GM23338 (cell line): ENCODE results near the gene GRID1. TPM values are rescaled to one million over a fixed set of nuclear protein-coding genes. Genes with fewer than 3 reads are reported as not detected.

ENCODE experiments used
- ATAC-seq: fragments of 200-7000 bp; cut with Tn5 transposase; 3 replicates; pipeline ENCODE4 v1.9.1; 2020
- DNase-seq: peaks from one replicate; pipeline ENCODE4 v3.0.0-alpha.2; 2015; ENCODE audit warnings: low spot score
- H2AFZ ChIP-seq: fragments of 200-600 bp; sonication (generic); 2 replicates; pipeline ENCODE4 v1.8.0; 2016; ENCODE audit warnings: antibody characterized with exemption, mild to moderate bottlenecking, moderate library complexity
- H3F3A ChIP-seq: fragments of 200-600 bp; sonication (generic); replicated peaks from 2 replicates; pipeline ENCODE4 v1.8.0; 2017; ENCODE audit warnings: antibody characterized with exemption, mixed run types, low read depth
- H3K27ac ChIP-seq: fragments of 200-600 bp; sonication (generic); 2 replicates; pipeline ENCODE4 v1.6.1; 2016; ENCODE audit warnings: low read depth
- H3K27me3 ChIP-seq: fragments of 200-600 bp; sonication (generic); 2 replicates; pipeline ENCODE4 v1.8.0; 2016; ENCODE audit warnings: mild to moderate bottlenecking, mixed run types, moderate library complexity; ENCODE audit not compliant: insufficient read depth
- H3K36me3 ChIP-seq: fragments of 200-600 bp; sonication (generic); 2 replicates; pipeline ENCODE4 v1.8.0; 2016; ENCODE audit warnings: mild to moderate bottlenecking; ENCODE audit not compliant: insufficient read depth
- H3K4me1 ChIP-seq: fragments of 200-600 bp; sonication (generic); 2 replicates; pipeline ENCODE4 v1.8.0; 2016; ENCODE audit warnings: mild to moderate bottlenecking, moderate library complexity; ENCODE audit not compliant: insufficient read depth
- H3K4me2 ChIP-seq: fragments of 200-600 bp; sonication (generic); 2 replicates; pipeline ENCODE4 v1.7.1; 2017; ENCODE audit warnings: mixed run types
- H3K4me3 ChIP-seq: fragments of 200-600 bp; sonication (generic); 2 replicates; pipeline ENCODE4 v1.6.1; 2016; ENCODE audit warnings: mixed run types
- H3K79me2 ChIP-seq: fragments of 200-600 bp; sonication (generic); replicated peaks from 2 replicates; pipeline ENCODE4 v1.8.0; 2017; ENCODE audit warnings: mild to moderate bottlenecking; ENCODE audit not compliant: insufficient read depth
- H3K9me2 ChIP-seq: fragments of 200-600 bp; sonication (generic); 2 replicates; pipeline ENCODE4 v1.8.0; 2017; ENCODE audit not compliant: insufficient read depth
- H4K20me1 ChIP-seq: fragments of 200-600 bp; sonication (generic); replicated peaks from 2 replicates; pipeline ENCODE4 v1.8.0; 2017; ENCODE audit warnings: mild to moderate bottlenecking; ENCODE audit not compliant: insufficient read depth
- H3K27ac Mint-ChIP-seq: 2 replicates; pipeline ENCODE4 v1.8.0; 2020; ENCODE audit warnings: inconsistent platforms, mild to moderate bottlenecking, moderate library complexity, mixed read lengths
- H3K27me3 Mint-ChIP-seq: 3 replicates; pipeline ENCODE4 v1.8.0; 2022; ENCODE audit warnings: low read depth, mild to moderate bottlenecking, moderate library complexity, mixed read lengths, inconsistent platforms; ENCODE audit not compliant: insufficient read depth, poor library complexity
- H3K36me3 Mint-ChIP-seq: 3 replicates; pipeline ENCODE4 v1.8.0; 2021; ENCODE audit warnings: low read depth, mild to moderate bottlenecking, inconsistent platforms, moderate library complexity, mixed read lengths
- H3K4me1 Mint-ChIP-seq: 3 replicates; pipeline ENCODE4 v1.8.0; 2020; ENCODE audit warnings: mild to moderate bottlenecking, inconsistent platforms, mixed read lengths
- H3K4me3 Mint-ChIP-seq: 3 replicates; pipeline ENCODE4 v1.8.0; 2021; ENCODE audit warnings: moderate library complexity, mild to moderate bottlenecking, inconsistent platforms, mixed read lengths
- H3K9me3 Mint-ChIP-seq: 3 replicates; pipeline ENCODE4 v1.8.0; 2020; ENCODE audit warnings: moderate library complexity, mild to moderate bottlenecking, inconsistent platforms, mixed read lengths
- CTCF ChIP-seq, 2 experiments: fragments of 200-600 bp in 1 of 2; sonication (generic) in 1 of 2; conservative IDR thresholded peaks; 2 replicates each; pipeline versions ENCODE4 v1.5.1 to v1.6.1; 2016 to 2017; ENCODE audit warnings: antibody characterized with exemption in 2 of 2, low read depth in 2 of 2, mild to moderate bottlenecking in 2 of 2, moderate library complexity in 1 of 2
- EZH2 ChIP-seq: fragments of 200-600 bp; sonication (generic); IDR thresholded peaks from one replicate; pipeline ENCODE4 v1.8.0; 2017; ENCODE audit warnings: antibody characterized with exemption, mild to moderate bottlenecking, low read depth; ENCODE audit not compliant: unreplicated experiment
- NANOG ChIP-seq: IDR thresholded peaks from 2 replicates; pipeline ENCODE4 v1.6.1; 2016; ENCODE audit warnings: antibody characterized with exemption, borderline replicate concordance
- POLR2AphosphoS5 ChIP-seq: IDR thresholded peaks from 2 replicates; pipeline ENCODE4 v1.6.1; 2016; ENCODE audit warnings: antibody characterized with exemption, low read depth
- STAT1 ChIP-seq: IDR thresholded peaks from one replicate; pipeline ENCODE4 v1.6.1; 2016; ENCODE audit warnings: antibody characterized with exemption; ENCODE audit not compliant: unreplicated experiment
- ZNF114 ChIP-seq: fragments of 250-450 bp; sonication (Bioruptor Pico); IDR thresholded peaks from 2 replicates; pipeline ENCODE4 v1.5.0; 2020; ENCODE audit warnings: mild to moderate bottlenecking, moderate library complexity
- ZNF462 ChIP-seq: fragments of 250-450 bp; sonication (Bioruptor Pico); IDR thresholded peaks from 2 replicates; pipeline ENCODE4 v1.5.0; 2020; ENCODE audit warnings: mild to moderate bottlenecking, moderate library complexity
- polyA plus RNA-seq: library from polyadenylated mRNA; unstranded; fragments of >200 nt; fragmentation: Nextera tagmentation; extraction: Ambion mirVana; gene quantifications from 2 replicates; pipeline ENCODE4 v1.2.1, GENCODE V29; 2016
- total RNA-seq: library from RNA; depleted of rRNA; stranded (reverse); fragments of >200 nt; shearing (Covaris generic); gene quantifications from 2 replicates; pipeline ENCODE4 v1.2.3, GENCODE V29; 2014
- TF ChIP-seq, protein P1 (sequence below): IDR thresholded peaks from 2 replicates; pipeline ENCODE4 v1.6.1; 2016; ENCODE audit warnings: antibody characterized with exemption

The GRID1 gene
- total and polyA plus RNA-seq, 2 experiments from 2014 or later, result 0.14 to 0.15 TPM

GRCh38 chr10:85671530-85671929, 695.1 kb downstream of the GRID1 start:
- no peak for TF ChIP-seq POLR2AphosphoS5
- TF ChIP-seq NANOG, result no peak
- TF ChIP-seq CTCF (conservative IDR thresholded peaks at IDR 0.05; ENCODE audit: low read depth in 2 of 2), result no peak
- no peak for TF ChIP-seq ZNF114
- no peak for TF ChIP-seq ZNF462 (CRISPR knock-in tag)
- TF ChIP-seq STAT1, result no peak
- TF ChIP-seq EZH2, result no peak
- TF ChIP-seq, protein P1, sequence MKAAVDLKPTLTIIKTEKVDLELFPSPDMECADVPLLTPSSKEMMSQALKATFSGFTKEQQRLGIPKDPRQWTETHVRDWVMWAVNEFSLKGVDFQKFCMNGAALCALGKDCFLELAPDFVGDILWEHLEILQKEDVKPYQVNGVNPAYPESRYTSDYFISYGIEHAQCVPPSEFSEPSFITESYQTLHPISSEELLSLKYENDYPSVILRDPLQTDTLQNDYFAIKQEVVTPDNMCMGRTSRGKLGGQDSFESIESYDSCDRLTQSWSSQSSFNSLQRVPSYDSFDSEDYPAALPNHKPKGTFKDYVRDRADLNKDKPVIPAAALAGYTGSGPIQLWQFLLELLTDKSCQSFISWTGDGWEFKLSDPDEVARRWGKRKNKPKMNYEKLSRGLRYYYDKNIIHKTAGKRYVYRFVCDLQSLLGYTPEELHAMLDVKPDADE, result no peak
- Histone ChIP-seq H4K20me1 (no peaks in the 10 kb centered on the region), H3K79me2 (no peaks in the 10 kb centered on the region), H3F3A (no peaks in the 10 kb centered on the region), H3K9me2 (no peaks in the 10 kb centered on the region; the same call in 1 of the 2 replicates), H2AFZ (no peak overlapping the region), H3K4me2 (no peak overlapping the region), H3K27me3 (no peaks in the 10 kb centered on the region), H3K36me3 (peaks cover 3% of the 10 kb centered on the region; the same call in 1 of the 2 replicates), H3K27ac (no peak overlapping the region), H3K4me3 (no peak overlapping the region), H3K4me1 (no peaks in the 10 kb centered on the region; the same call in 1 of the 2 replicates)
- Mint-ChIP-seq H3K27me3 (no peaks in the 10 kb centered on the region), H3K36me3 (peaks cover 18% of the 10 kb centered on the region), H3K4me3 (no peak overlapping the region), H3K4me1 (peaks cover 11% of the 10 kb centered on the region; the same call in 2 of the 3 replicates), H3K27ac (no peak overlapping the region), H3K9me3 (peaks cover 94% of the 10 kb centered on the region)
- no peak for DNase-seq
- no peak for ATAC-seq
